Uterus (tissue), 4 donors: ENCODE results near the gene TFPI. TPM values are rescaled to one million over a fixed set of nuclear protein-coding genes. Genes with fewer than 3 reads are reported as not detected.
"Not testable (repeated sequence)": the region's sequence is repeated elsewhere in the genome, so short reads cannot be mapped to it uniquely, and the experiment has no call there.

ENCODE experiments used
- DNase-seq, 2 donors: peaks; one replicate each; pipeline ENCODE4 v3.0.0-alpha.2; 2019 to 2020
- H3K27ac ChIP-seq, 2 donors: fragments of 200-600 bp; sonication (generic); 1 replicate in 1 of 2; 2 replicates in 1 of 2; pipeline ENCODE4 v1.5.1; 2016 to 2018
- H3K27me3 ChIP-seq, 2 donors: fragments of 200-600 bp; sonication (generic); one replicate each; pipeline ENCODE4 v1.5.1; 2018 to 2019; ENCODE audit warnings: control low read depth in 1 of 2
- H3K36me3 ChIP-seq, 2 donors: fragments of 200-600 bp; sonication (generic); one replicate each; pipeline ENCODE4 v1.5.1; 2019; ENCODE audit warnings: control low read depth in 1 of 2
- H3K4me1 ChIP-seq, 2 donors: fragments of 200-600 bp; sonication (generic); one replicate each; pipeline ENCODE4 v1.5.1; 2018 to 2019; ENCODE audit warnings: control low read depth in 1 of 2
- H3K4me3 ChIP-seq, 2 donors: fragments of 200-600 bp; sonication (generic); 1 replicate in 1 of 2; 2 replicates in 1 of 2; pipeline ENCODE4 v1.5.1; 2018 to 2019; ENCODE audit warnings: mild to moderate bottlenecking in 1 of 2
- H3K9me3 ChIP-seq, 2 donors: fragments of 200-600 bp; sonication (generic); one replicate each; pipeline ENCODE4 v1.5.1; 2019; ENCODE audit warnings: control low read depth in 1 of 2
- CTCF ChIP-seq, 4 experiments: fragments of 200-600 bp in 2 of 4; fragments of 450-650 bp in 2 of 4; sonication (generic) in 2 of 4; IDR thresholded peaks; one replicate each; pipeline ENCODE4 v1.5.1; 2016 to 2019; ENCODE audit warnings: antibody characterized with exemption in 4 of 4, mild to moderate bottlenecking in 2 of 4, moderate library complexity in 1 of 4
- POLR2A ChIP-seq, 2 donors: fragments of 450-650 bp; IDR thresholded peaks; one replicate each; pipeline ENCODE4 v1.6.1; 2016; ENCODE audit warnings: antibody characterized with exemption in 2 of 2, mild to moderate bottlenecking in 1 of 2, moderate library complexity in 1 of 2
- intact Hi-C: fragments of 100-400 bp; cut with DNase I; formaldehyde crosslinking; loops from one replicate; pipeline ENCODE4 v1.15.1; 2023; ENCODE audit warnings: low total_unique reads
- total RNA-seq, 4 donors: library from RNA; depleted of rRNA in 3 of 4; stranded (reverse); fragments of >200 nt in 3 of 4; gene quantifications; one replicate each; pipeline versions ENCODE4 v1.1.0 to v1.2.4, GENCODE V29; 2014 to 2023
- donor health status: DM: yes; HTN: yes; CAD: no.

TFPI gene
- total RNA-seq, 4 donors from 2014 or later, result 88.5 to 135 (median 99.2) TPM

GRCh38 chr2:187567126-187567525 lies 12.9 kb upstream of the TFPI start:
- DNase-seq, result no peak
- H3K36me3 ChIP-seq, result no peaks in the 10 kb centered on the region
- H3K27ac ChIP-seq, result no peak overlapping the region
- no peak overlapping the region for H3K4me3 ChIP-seq
- no peaks in the 10 kb centered on the region for H3K9me3 ChIP-seq
- no peaks in the 10 kb centered on the region for H3K4me1 ChIP-seq
- no peaks in the 10 kb centered on the region for H3K27me3 ChIP-seq
- TF ChIP-seq POLR2A (IDR thresholded peaks at IDR 0.05), result no peak
- TF ChIP-seq CTCF (IDR thresholded peaks at IDR 0.05), result no peak
- intact Hi-C loops, result no loop called here

GRCh38 chr2:187566712-187567111 lies 12.5 kb upstream of the TFPI start:
- Histone ChIP-seq H3K4me3 (no peak overlapping the region), H3K27me3 (no peaks in the 10 kb centered on the region), H3K27ac (no peak overlapping the region), H3K4me1 (no peaks in the 10 kb centered on the region), H3K9me3 (no peaks in the 10 kb centered on the region), H3K36me3 (no peaks in the 10 kb centered on the region)
- DNase-seq, result no peak
- TF ChIP-seq CTCF (IDR thresholded peaks at IDR 0.05) (no peak), POLR2A (IDR thresholded peaks at IDR 0.05) (no peak)
- intact Hi-C loops, result no loop called here

GRCh38 chr2:187566266-187566665 lies 12.0 kb upstream of the TFPI start:
- no peak for TF ChIP-seq CTCF (IDR thresholded peaks at IDR 0.05)
- no peak for TF ChIP-seq POLR2A (IDR thresholded peaks at IDR 0.05)
- DNase-seq, result no peak
- Histone ChIP-seq H3K9me3 (no peaks in the 10 kb centered on the region), H3K4me1 (no peaks in the 10 kb centered on the region), H3K27ac (no peak overlapping the region), H3K27me3 (no peaks in the 10 kb centered on the region), H3K4me3 (no peak overlapping the region), H3K36me3 (no peaks in the 10 kb centered on the region)
- intact Hi-C loops, result no loop called here

- H3K9me3 ChIP-seq, DNase-seq, H3K36me3 ChIP-seq, H3K27ac ChIP-seq, H3K4me3 ChIP-seq, H3K4me1 ChIP-seq, intact Hi-C loops, H3K27me3 ChIP-seq: not testable (repeated sequence)
Observed at GRCh38 chr2:187565618-187566017, 11.4 kb upstream of the TFPI start.

- H3K27me3 ChIP-seq, H3K4me1 ChIP-seq, H3K4me3 ChIP-seq, intact Hi-C loops, H3K9me3 ChIP-seq, DNase-seq, H3K36me3 ChIP-seq, H3K27ac ChIP-seq: not testable (repeated sequence)
Observed at GRCh38 chr2:187556493-187556892, 2.3 kb upstream of the TFPI start.

GRCh38 chr2:187554704-187555082 lies 458 bp upstream of the TFPI start:
- no peak for DNase-seq
- H3K4me3 ChIP-seq, result peak overlapping the region; percentile 25 to 47

More at GRCh38 chr2:187554704-187555082, 458 bp upstream of the TFPI start:
- no peaks in the 10 kb centered on the region for H3K27me3 ChIP-seq
- no peaks in the 10 kb centered on the region for H3K9me3 ChIP-seq
- no peaks in the 10 kb centered on the region for H3K4me1 ChIP-seq
- no peaks in the 10 kb centered on the region for H3K36me3 ChIP-seq
- intact Hi-C loops, result no loop called here
- TF ChIP-seq CTCF (IDR thresholded peaks at IDR 0.05) (no peak), POLR2A (IDR thresholded peaks at IDR 0.05) (no peak)
- peak overlapping the region; percentile 69 to 73 for H3K27ac ChIP-seq
